Measurements from ENCODE around the gene BCAS4. TPM values are rescaled to one million over a fixed set of nuclear protein-coding genes. Genes with fewer than 3 reads are reported as not detected.

The BCAS4 gene
- total RNA-seq, 1 donor from 2014 or later = 12.9 TPM

- Mint-ChIP-seq H3K4me1 (peaks cover 2% of the 10 kb centered on the region), H3K36me3 (peaks cover 33% of the 10 kb centered on the region), H3K9me3 (peaks cover 10% of the 10 kb centered on the region), H3K27ac (no peak overlapping the region), H3K27me3 (ENCODE audit: low read depth) (no peaks in the 10 kb centered on the region), H3K4me3 (no peak overlapping the region)
- no peak for DNase-seq (ENCODE audit: low spot score in 2 of 2, unreplicated experiment in 2 of 2)
- TF ChIP-seq, protein P1, sequence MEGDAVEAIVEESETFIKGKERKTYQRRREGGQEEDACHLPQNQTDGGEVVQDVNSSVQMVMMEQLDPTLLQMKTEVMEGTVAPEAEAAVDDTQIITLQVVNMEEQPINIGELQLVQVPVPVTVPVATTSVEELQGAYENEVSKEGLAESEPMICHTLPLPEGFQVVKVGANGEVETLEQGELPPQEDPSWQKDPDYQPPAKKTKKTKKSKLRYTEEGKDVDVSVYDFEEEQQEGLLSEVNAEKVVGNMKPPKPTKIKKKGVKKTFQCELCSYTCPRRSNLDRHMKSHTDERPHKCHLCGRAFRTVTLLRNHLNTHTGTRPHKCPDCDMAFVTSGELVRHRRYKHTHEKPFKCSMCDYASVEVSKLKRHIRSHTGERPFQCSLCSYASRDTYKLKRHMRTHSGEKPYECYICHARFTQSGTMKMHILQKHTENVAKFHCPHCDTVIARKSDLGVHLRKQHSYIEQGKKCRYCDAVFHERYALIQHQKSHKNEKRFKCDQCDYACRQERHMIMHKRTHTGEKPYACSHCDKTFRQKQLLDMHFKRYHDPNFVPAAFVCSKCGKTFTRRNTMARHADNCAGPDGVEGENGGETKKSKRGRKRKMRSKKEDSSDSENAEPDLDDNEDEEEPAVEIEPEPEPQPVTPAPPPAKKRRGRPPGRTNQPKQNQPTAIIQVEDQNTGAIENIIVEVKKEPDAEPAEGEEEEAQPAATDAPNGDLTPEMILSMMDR (IDR thresholded peaks at IDR 0.05; ENCODE audit: unreplicated experiment) = no peak
Measured at GRCh38 chr20:50883856-50884255, 89.0 kb downstream of the BCAS4 start.

GRCh38 chr20:50885068-50885467 lies 90.2 kb downstream of the BCAS4 start:
- no peak for DNase-seq (ENCODE audit: low spot score in 2 of 2, unreplicated experiment in 2 of 2)
- H3K4me3 Mint-ChIP-seq = no peak overlapping the region
- H3K4me1 Mint-ChIP-seq = peaks cover 2% of the 10 kb centered on the region
- no peak overlapping the region for H3K27ac Mint-ChIP-seq
- TF ChIP-seq, protein P1 (IDR thresholded peaks at IDR 0.05; ENCODE audit: unreplicated experiment) = no peak
- peaks cover 10% of the 10 kb centered on the region for H3K9me3 Mint-ChIP-seq
- H3K27me3 Mint-ChIP-seq (ENCODE audit: low read depth) = no peaks in the 10 kb centered on the region
- peaks cover 37% of the 10 kb centered on the region for H3K36me3 Mint-ChIP-seq

DNA sequence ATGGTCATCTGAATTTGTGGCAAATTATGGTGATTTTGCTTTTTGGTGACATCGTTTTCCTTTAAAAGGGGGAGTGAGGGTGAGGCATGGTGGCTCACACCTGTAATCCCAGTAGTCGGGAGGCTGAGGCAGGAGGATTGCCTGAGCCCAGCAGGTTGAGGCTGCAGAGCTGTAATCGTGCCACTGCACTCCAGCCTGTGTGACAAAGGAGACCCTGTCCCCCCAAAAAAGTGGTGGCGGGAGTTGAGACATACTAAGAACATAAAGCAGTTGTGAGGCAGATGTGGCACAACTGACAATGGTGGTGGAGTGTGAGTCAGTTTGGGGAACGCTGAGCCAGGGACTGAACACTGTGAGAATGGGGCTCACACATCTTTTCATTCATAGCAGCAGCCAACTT lies 90.9 kb downstream of the BCAS4 start:
- H3K9me3 Mint-ChIP-seq = peaks cover 10% of the 10 kb centered on the region
- H3K4me1 Mint-ChIP-seq = peaks cover 2% of the 10 kb centered on the region
- H3K4me3 Mint-ChIP-seq = no peak overlapping the region
- peaks cover 40% of the 10 kb centered on the region for H3K36me3 Mint-ChIP-seq
- peak overlapping the region; percentile 12 for H3K27ac Mint-ChIP-seq
- H3K27me3 Mint-ChIP-seq (ENCODE audit: low read depth) = no peaks in the 10 kb centered on the region
- peak in 1 of 2 experiments; percentile 22 for DNase-seq (ENCODE audit: low spot score in 2 of 2, unreplicated experiment in 2 of 2)
- TF ChIP-seq, protein P1 (IDR thresholded peaks at IDR 0.05; ENCODE audit: unreplicated experiment) = no peak

DNA sequence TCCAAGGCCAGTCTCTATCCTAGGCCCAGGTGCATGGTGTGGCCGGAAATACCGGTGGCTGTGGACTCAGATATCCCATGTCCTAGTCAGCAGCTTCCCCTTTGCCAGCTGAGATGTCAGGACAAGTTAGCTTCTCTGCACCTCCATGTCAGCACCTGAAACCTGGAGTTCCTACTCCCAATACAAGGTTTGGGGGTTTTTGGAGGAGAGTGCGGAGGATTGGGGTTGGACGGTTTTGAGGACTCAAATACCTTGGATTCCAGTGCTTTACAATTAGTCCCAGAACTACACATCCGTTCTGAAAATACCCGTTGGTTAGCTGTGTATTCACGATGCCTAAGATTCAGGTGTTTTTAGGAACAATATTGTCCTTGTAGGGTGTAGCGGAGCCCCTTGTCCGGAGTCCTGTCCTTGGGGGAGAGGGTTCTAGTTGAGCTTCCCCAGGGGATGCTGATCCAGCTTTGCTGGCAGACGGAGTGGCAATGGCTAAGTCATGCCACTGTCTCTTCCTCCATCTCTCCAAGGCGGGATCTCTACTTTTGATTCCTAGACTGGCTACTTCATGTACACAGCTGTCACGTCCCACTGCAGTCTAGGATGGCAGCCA lies 91.4 kb downstream of the BCAS4 start:
- Mint-ChIP-seq H3K27me3 (ENCODE audit: low read depth) (no peaks in the 10 kb centered on the region), H3K9me3 (peaks cover 10% of the 10 kb centered on the region), H3K27ac (peak overlapping the region; percentile 12)

DNA sequence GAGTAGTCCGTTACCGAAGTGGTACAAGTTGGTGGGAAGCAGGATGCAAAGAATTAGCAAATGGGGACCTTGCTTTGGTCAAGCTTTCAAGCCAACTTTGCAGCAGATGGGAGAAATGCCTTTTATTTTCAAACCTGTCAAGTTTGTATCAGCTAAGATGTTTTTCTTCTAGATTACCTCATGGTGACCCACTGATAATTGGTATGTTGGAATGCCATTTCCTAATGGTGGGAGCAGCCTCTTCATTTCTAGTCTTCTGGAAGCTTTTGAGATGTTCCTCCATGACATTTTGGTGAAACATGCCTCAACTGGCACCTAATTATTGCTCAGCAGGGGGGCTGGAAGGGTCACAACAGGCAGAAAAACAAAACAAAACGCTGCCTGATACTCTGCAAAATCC lies 92.7 kb downstream of the BCAS4 start:
- Mint-ChIP-seq H3K36me3 (peaks cover 50% of the 10 kb centered on the region), H3K4me3 (no peak overlapping the region), H3K9me3 (peaks cover 6% of the 10 kb centered on the region), H3K27ac (peak overlapping the region; percentile 30), H3K4me1 (peaks cover 2% of the 10 kb centered on the region), H3K27me3 (ENCODE audit: low read depth) (no peaks in the 10 kb centered on the region)
- TF ChIP-seq, protein P1 (IDR thresholded peaks at IDR 0.05; ENCODE audit: unreplicated experiment) = no peak
- no peak for DNase-seq (ENCODE audit: low spot score in 2 of 2, unreplicated experiment in 2 of 2)

More for the DNA sequence above, 91.4 kb downstream of the BCAS4 start:
- Mint-ChIP-seq H3K4me3 (no peak overlapping the region), H3K4me1 (peaks cover 2% of the 10 kb centered on the region), H3K36me3 (peaks cover 43% of the 10 kb centered on the region)
- TF ChIP-seq, protein P1 (IDR thresholded peaks at IDR 0.05; ENCODE audit: unreplicated experiment) = no peak
- DNase-seq (ENCODE audit: low spot score in 2 of 2, unreplicated experiment in 2 of 2) = no peak

Measured in mesothelial cell of epicardium (in vitro differentiated cells).